ENCODE data around the gene GBX1. TPM values are rescaled to one million over a fixed set of nuclear protein-coding genes. Genes with fewer than 3 reads are reported as not detected.

GBX1 gene
- total and polyA plus RNA-seq, 11 donors: 0.27 to 0.52 (median 0.34) TPM; not detected in 5

- intact Hi-C loops (cut with DNase I): loop anchor here in 9 of 10 donors (5.0 to 10.0 kb wide), 5 partner anchors 121 to 186 kb away; partner anchors contain the start of gene SMARCD3 (in 7 of the 9)
- Histone ChIP-seq H3K27ac (no peak overlapping the region), H3K4me3 (no peak overlapping the region), H3K9me3 (no peaks in the 10 kb centered on the region), H3K27me3 (no peaks in the 10 kb centered on the region), H3K36me3 (peaks cover 0 to 73% (median 54%) of the 10 kb centered on the region in 9 donors), H3K4me1 (peaks cover 0 to 26% (median 9%) of the 10 kb centered on the region in 12 donors)
- WGBS, 4 donors: 90 to 94% (median 92%) methylated on average over 22 of the region's 22 CpGs
- ATAC-seq: no peak
- no peak for DNase-seq
- TF ChIP-seq, protein P1, sequence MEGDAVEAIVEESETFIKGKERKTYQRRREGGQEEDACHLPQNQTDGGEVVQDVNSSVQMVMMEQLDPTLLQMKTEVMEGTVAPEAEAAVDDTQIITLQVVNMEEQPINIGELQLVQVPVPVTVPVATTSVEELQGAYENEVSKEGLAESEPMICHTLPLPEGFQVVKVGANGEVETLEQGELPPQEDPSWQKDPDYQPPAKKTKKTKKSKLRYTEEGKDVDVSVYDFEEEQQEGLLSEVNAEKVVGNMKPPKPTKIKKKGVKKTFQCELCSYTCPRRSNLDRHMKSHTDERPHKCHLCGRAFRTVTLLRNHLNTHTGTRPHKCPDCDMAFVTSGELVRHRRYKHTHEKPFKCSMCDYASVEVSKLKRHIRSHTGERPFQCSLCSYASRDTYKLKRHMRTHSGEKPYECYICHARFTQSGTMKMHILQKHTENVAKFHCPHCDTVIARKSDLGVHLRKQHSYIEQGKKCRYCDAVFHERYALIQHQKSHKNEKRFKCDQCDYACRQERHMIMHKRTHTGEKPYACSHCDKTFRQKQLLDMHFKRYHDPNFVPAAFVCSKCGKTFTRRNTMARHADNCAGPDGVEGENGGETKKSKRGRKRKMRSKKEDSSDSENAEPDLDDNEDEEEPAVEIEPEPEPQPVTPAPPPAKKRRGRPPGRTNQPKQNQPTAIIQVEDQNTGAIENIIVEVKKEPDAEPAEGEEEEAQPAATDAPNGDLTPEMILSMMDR (IDR thresholded peaks at IDR 0.05): no peak
- TF ChIP-seq POLR2A (IDR thresholded peaks at IDR 0.05): no peak
Observed at GRCh38 chr7:151120896-151121295, 46.6 kb downstream of the GBX1 start.

DNA sequence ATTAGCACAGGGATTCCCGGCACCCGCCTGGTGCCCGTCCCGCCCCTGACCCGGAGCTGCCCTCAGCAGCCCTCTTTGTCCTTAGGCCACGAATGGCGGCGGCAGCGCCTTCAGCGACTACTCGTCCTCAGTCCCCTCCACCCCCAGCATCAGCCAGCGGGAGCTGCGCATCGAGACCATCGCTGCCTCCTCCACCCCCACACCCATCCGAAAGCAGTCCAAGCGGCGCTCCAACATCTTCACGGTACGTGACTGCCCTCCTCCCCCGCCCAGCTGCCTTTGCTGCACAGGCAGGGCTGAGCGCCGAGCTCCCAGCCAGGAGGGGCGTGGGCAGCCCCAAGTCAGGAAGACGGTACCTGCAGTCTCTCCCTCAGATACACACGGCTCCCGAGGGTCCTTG, 47.6 kb downstream of the GBX1 start:
- Histone ChIP-seq H3K9me3 (no peaks in the 10 kb centered on the region), H3K36me3 (peaks cover 0 to 73% (median 54%) of the 10 kb centered on the region in 9 donors), H3K27ac (no peak overlapping the region), H3K4me3 (no peak overlapping the region), H3K27me3 (no peaks in the 10 kb centered on the region), H3K4me1 (peaks cover 0 to 21% (median 5%) of the 10 kb centered on the region in 12 donors)
- 92 to 95% (median 94%) methylated on average over 26 to 27 of the region's 27 CpGs for WGBS, 4 donors
- intact Hi-C loops (cut with DNase I): loop anchor here in 9 of 10 donors (5.0 to 10.0 kb wide), 8 partner anchors 55 to 225 kb away; partner anchors contain the start of genes SMARCD3 (in 7 of the 9), ABCB8 (in 1 of the 9) and ATG9B (in 1 of the 9)
- DNase-seq: no peak
- no peak for ATAC-seq
- TF ChIP-seq, protein P1 (IDR thresholded peaks at IDR 0.05): no peak
- no peak for TF ChIP-seq POLR2A (IDR thresholded peaks at IDR 0.05)

GRCh38 chr7:151119055-151119415, 48.5 kb downstream of the GBX1 start:
- intact Hi-C loops (cut with DNase I): loop anchor here in 4 of 10 donors (10.0 kb wide), 3 partner anchors 54 to 224 kb away; partner anchors contain the start of genes ABCB8 (in 1 of the 4) and ATG9B (in 1 of the 4)
- H3K4me1 ChIP-seq: peaks cover 0 to 19% (median 9%) of the 10 kb centered on the region in 12 donors
- H3K36me3 ChIP-seq: peaks cover 0 to 65% (median 50%) of the 10 kb centered on the region in 9 donors
- 89 to 95% (median 92%) methylated on average over 13 of the region's 13 CpGs for WGBS, 4 donors
- no peak for DNase-seq
- no peak for ATAC-seq
- H3K4me3 ChIP-seq: no peak overlapping the region
- TF ChIP-seq, protein P1 (IDR thresholded peaks at IDR 0.05): no peak
- TF ChIP-seq POLR2A (IDR thresholded peaks at IDR 0.05): no peak
- peaks cover 0 to 4% (median 0%) of the 10 kb centered on the region in 9 donors for H3K27me3 ChIP-seq
- no peaks in the 10 kb centered on the region for H3K9me3 ChIP-seq
- H3K27ac ChIP-seq: no peak overlapping the region

DNA sequence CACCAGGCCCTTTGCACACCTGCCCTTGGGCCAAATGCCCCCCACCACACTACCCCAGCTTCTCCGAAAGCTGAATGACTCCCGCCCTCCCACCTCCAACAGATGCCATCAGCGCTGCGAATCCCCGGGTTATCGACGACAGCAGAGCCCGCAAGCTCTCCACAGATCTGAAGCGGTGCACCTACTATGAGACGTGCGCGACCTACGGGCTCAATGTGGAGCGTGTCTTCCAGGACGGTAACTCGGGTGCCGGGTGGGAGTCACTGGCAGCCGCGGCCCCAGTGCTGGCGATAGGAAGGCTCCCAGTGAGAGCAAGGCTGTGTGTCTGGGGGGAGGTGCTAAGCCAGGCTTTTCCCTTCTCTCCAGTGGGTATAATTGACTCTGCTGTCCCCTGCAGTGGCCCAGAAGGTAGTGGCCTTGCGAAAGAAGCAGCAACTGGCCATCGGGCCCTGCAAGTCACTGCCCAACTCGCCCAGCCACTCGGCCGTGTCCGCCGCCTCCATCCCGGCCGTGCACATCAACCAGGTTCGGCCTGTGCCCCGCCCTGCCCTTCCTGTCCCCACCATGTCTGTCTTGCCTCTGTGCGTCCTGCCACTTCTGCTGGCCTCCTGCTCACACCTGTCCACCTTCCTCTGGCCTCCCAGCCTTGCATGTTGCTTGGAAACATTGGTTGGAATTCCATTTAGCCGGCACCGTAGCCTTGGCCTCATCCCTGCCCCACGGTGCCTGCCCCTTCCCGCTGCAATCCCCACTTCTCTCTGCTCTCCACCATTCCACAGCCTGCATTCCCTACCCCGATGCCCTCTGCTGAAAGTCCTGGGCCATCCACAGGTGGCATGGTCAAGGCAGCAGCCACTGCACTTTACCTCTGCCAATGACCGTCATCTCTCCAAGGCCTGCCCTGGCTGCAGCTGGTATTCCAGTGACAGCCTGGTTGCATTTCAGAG, 49.1 kb downstream of the GBX1 start:
- ATAC-seq (no peak), DNase-seq (no peak)
- TF ChIP-seq, protein P1 (IDR thresholded peaks at IDR 0.05): no peak
- Histone ChIP-seq H3K9me3 (no peaks in the 10 kb centered on the region), H3K27ac (no peak overlapping the region), H3K4me1 (peaks cover 0 to 21% (median 9%) of the 10 kb centered on the region in 12 donors), H3K4me3 (no peak overlapping the region), H3K27me3 (peaks cover 0 to 5% (median 0%) of the 10 kb centered on the region in 9 donors), H3K36me3 (peaks cover 0 to 60% (median 47%) of the 10 kb centered on the region in 9 donors)
- WGBS, 4 donors: 94 to 95% (median 95%) methylated on average over 37 to 38 of the region's 38 CpGs
- intact Hi-C loops (cut with DNase I): loop anchor here in 4 of 10 donors (10.0 kb wide), 3 partner anchors 54 to 224 kb away; partner anchors contain the start of genes ABCB8 (in 1 of the 4) and ATG9B (in 1 of the 4)

Data from heart left ventricle (tissue), 16 donors.